ENCODE measurements around the gene KDM2A. TPM values are rescaled to one million over a fixed set of nuclear protein-coding genes. Genes with fewer than 3 reads are reported as not detected.

Gene KDM2A
- polyA plus RNA-seq, 1 experiment, result 52.2 TPM

DNA sequence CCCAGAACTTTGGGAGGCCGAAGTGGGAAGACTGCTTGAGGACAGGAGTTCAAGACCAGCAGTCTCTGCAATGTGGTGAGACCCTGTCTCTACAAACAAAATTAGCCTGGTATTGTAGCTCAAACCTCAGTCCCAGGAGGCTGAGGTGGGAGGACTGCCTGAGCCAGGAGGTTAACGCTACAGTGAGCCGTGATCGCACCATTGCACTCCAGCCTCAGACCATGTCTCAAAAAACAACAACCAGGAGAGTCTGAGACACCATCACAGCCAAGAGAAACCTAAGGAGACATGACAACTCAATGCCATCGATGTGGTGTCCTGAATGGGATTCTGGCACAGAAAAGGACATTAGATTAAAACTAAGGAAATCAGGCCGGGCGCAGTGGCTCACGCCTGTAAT is 28.3 kb upstream of the KDM2A start:
- Histone ChIP-seq H3K27me3 (ENCODE audit: control insufficient read depth, insufficient read depth, low read length) (peaks cover 7% of the 10 kb centered on the region), H3K9me3 (ENCODE audit: control insufficient read depth, insufficient read depth, low read length) (no peaks in the 10 kb centered on the region), H3K27ac (ENCODE audit: low read depth, low read length) (no peak overlapping the region), H3K4me3 (ENCODE audit: low read depth, low read length) (no peak overlapping the region)
- CTCF ChIA-PET, result no interaction called here
- no peak for DNase-seq (ENCODE audit: low read depth, low spot score)
- TF ChIP-seq, protein P1, sequence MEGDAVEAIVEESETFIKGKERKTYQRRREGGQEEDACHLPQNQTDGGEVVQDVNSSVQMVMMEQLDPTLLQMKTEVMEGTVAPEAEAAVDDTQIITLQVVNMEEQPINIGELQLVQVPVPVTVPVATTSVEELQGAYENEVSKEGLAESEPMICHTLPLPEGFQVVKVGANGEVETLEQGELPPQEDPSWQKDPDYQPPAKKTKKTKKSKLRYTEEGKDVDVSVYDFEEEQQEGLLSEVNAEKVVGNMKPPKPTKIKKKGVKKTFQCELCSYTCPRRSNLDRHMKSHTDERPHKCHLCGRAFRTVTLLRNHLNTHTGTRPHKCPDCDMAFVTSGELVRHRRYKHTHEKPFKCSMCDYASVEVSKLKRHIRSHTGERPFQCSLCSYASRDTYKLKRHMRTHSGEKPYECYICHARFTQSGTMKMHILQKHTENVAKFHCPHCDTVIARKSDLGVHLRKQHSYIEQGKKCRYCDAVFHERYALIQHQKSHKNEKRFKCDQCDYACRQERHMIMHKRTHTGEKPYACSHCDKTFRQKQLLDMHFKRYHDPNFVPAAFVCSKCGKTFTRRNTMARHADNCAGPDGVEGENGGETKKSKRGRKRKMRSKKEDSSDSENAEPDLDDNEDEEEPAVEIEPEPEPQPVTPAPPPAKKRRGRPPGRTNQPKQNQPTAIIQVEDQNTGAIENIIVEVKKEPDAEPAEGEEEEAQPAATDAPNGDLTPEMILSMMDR (IDR thresholded peaks at IDR 0.05; ENCODE audit: low read depth, low read length), result no peak
- POLR2A ChIA-PET, result no interaction called here

DNA sequence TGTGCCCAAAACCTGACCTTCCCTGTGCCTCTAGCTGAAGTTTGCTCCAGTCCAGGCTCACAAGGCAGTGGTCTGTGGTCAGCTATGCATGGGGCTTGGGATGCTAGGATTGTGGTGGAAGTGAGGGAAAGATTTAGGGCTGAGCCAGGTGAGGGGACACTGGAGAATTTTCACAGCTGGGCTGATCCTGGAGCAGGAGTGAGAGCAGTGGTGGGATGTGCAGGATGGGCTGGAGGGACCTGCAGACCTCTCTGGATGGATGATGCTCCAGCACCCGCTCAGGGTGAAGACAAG is 23.9 kb upstream of the KDM2A start:
- H3K9me3 ChIP-seq (ENCODE audit: control insufficient read depth, insufficient read depth, low read length), result no peaks in the 10 kb centered on the region
- CTCF ChIA-PET, result interaction anchor here (0.6 to 1.1 kb wide), 2 partner anchors 14 to 285 kb away, joined by 4 to 5 read pairs; no protein-coding TSS in a partner anchor
- no peak for DNase-seq (ENCODE audit: low read depth, low spot score)
- peaks cover 7% of the 10 kb centered on the region for H3K27me3 ChIP-seq (ENCODE audit: control insufficient read depth, insufficient read depth, low read length)
- POLR2A ChIA-PET, result no interaction called here
- H3K4me3 ChIP-seq (ENCODE audit: low read depth, low read length), result no peak overlapping the region
- H3K27ac ChIP-seq (ENCODE audit: low read depth, low read length), result no peak overlapping the region
- TF ChIP-seq, protein P1 (IDR thresholded peaks at IDR 0.05; ENCODE audit: low read depth, low read length), result no peak

DNA sequence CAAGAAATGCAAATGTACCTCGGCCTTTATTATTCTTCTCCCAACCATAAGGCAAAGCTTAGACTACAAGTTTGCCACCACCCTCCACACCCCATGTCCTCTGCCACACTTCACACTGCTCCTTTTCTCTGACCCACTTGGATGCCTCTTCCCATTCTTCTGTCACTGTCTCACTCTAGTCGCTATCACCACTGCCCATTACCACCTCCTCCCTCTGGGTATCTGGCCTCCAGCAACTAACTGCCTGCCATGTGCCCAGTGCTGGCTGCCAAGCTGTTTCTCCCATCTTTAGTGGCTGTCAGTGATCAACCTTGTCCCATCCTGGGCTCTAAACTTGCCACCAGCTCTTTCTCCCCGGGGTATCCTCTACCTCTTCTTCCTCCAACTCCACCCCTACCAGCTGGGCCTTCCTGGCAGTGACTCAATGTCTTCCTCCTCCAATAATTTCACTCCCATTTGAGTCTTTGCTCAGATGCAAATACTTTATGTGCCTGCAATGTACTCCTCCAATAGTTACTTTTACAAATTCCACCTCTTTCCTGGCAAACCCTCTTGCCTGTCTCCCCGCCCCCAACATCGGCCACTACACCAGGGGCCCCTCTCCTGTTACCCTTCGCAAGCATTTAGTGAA is 20.1 kb upstream of the KDM2A start:
- POLR2A ChIA-PET, result no interaction called here
- TF ChIP-seq, protein P1 (IDR thresholded peaks at IDR 0.05; ENCODE audit: low read depth, low read length), result no peak
- H3K27ac ChIP-seq (ENCODE audit: low read depth, low read length), result no peak overlapping the region
- H3K27me3 ChIP-seq (ENCODE audit: control insufficient read depth, insufficient read depth, low read length), result peaks cover 7% of the 10 kb centered on the region
- DNase-seq (ENCODE audit: low read depth, low spot score), result no peak
- CTCF ChIA-PET, result no interaction called here
- no peaks in the 10 kb centered on the region for H3K9me3 ChIP-seq (ENCODE audit: control insufficient read depth, insufficient read depth, low read length)
- no peak overlapping the region for H3K4me3 ChIP-seq (ENCODE audit: low read depth, low read length)

DNA sequence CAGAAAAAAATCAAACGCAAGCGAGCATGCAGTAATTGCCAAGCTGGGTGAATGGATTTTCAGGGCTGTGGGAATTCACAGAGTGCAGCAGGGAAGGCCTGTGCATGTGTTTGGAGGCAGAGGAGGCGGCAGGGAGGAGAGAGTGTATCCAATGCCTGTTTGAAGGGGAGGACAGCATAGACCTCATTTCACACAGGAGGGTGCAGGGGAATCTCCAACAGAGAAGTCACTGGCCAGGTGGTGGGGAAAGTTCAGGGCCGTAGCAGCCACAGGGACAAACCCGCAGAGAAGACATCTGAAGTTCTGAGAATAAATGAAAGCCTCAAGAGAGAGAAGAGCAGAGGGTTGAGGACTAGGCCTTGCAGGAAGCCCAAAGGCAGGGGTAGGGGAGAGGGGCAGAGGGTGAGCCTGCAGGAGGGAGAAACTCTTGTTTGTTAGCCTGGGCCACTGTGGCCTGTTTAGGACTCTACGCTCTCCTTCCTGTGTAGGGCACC is 19.2 kb upstream of the KDM2A start:
- DNase-seq (ENCODE audit: low read depth, low spot score), result no peak
- no peaks in the 10 kb centered on the region for H3K9me3 ChIP-seq (ENCODE audit: control insufficient read depth, insufficient read depth, low read length)
- ChIA-PET POLR2A (no interaction called here), CTCF (interaction anchor here (0.6 kb wide), 1 partner anchor 9 kb away, joined by 3 read pairs; no protein-coding TSS in a partner anchor)
- H3K4me3 ChIP-seq (ENCODE audit: low read depth, low read length), result no peak overlapping the region
- no peak overlapping the region for H3K27ac ChIP-seq (ENCODE audit: low read depth, low read length)
- TF ChIP-seq, protein P1 (IDR thresholded peaks at IDR 0.05; ENCODE audit: low read depth, low read length), result no peak
- peaks cover 7% of the 10 kb centered on the region for H3K27me3 ChIP-seq (ENCODE audit: control insufficient read depth, insufficient read depth, low read length)

DNA sequence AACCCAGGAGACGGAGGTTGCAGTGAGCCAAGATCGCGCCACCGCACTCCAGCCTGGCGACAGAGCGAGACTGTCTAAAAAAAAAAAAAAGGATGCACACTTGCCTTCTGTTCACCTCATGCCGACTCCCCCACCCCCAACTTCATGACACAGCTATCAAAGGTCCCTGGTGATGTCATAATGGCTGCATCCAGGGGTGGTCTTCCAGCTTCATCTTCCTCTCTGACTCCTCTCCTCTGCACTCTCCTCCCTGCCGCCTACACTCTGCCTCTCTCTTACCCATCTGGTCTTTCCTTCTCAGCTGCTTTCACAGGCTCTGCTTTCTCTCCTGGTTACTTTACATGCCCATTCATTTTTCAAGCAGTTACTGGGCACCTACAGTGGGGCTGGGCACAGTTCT is 16.4 kb upstream of the KDM2A start:
- Histone ChIP-seq H3K9me3 (ENCODE audit: control insufficient read depth, insufficient read depth, low read length) (no peaks in the 10 kb centered on the region), H3K27ac (ENCODE audit: low read depth, low read length) (no peak overlapping the region), H3K27me3 (ENCODE audit: control insufficient read depth, insufficient read depth, low read length) (no peaks in the 10 kb centered on the region), H3K4me3 (ENCODE audit: low read depth, low read length) (no peak overlapping the region)
- CTCF ChIA-PET, result interaction anchor here (0.7 kb wide), 1 partner anchor 249 kb away, joined by 5 read pairs; no protein-coding TSS in a partner anchor
- POLR2A ChIA-PET, result no interaction called here
- DNase-seq (ENCODE audit: low read depth, low spot score), result no peak
- TF ChIP-seq, protein P1 (IDR thresholded peaks at IDR 0.05; ENCODE audit: low read depth, low read length), result no peak
